Spinal cord (tissue), 10 donors: ENCODE measurements around the gene KCNJ6. TPM values are rescaled to one million over a fixed set of nuclear protein-coding genes. Genes with fewer than 3 reads are reported as not detected.

ENCODE experiments used
- DNase-seq, 6 donors: peaks; one replicate each; pipeline versions ENCODE4 v3.0.0 to v3.0.0-alpha.2; 2013 to 2015; ENCODE audit warnings: low spot score in 6 of 6, low read depth in 4 of 6
- H3K27ac ChIP-seq: one replicate; pipeline ENCODE4 v1.5.1; 2013; ENCODE audit warnings: low read depth, low read length, control low read depth
- H3K27me3 ChIP-seq: one replicate; pipeline ENCODE4 v1.6.1; 2013; ENCODE audit warnings: low read length; ENCODE audit not compliant: control insufficient read depth, insufficient read depth
- H3K36me3 ChIP-seq: one replicate; pipeline ENCODE4 v1.6.1; 2013; ENCODE audit warnings: low read length; ENCODE audit not compliant: control insufficient read depth, insufficient read depth
- H3K4me1 ChIP-seq: one replicate; pipeline ENCODE4 v1.6.1; 2013; ENCODE audit warnings: low read length; ENCODE audit not compliant: control insufficient read depth, insufficient read depth
- H3K4me3 ChIP-seq: one replicate; pipeline ENCODE4 v1.5.1; 2013; ENCODE audit warnings: low read depth, low read length, control low read depth
- H3K9me3 ChIP-seq: one replicate; pipeline ENCODE4 v1.6.1; 2013; ENCODE audit warnings: low read length; ENCODE audit not compliant: control insufficient read depth, insufficient read depth
- WGBS: methylation state at CpG from one replicate; pipeline ENCODE4 v1.1.5; 2013; ENCODE audit warnings: missing lambda C conversion rate; ENCODE audit not compliant: insufficient coverage; 5-methylcytosine and 5-hydroxymethylcytosine counted together
- polyA plus RNA-seq, 2 donors: library from polyadenylated mRNA; unstranded; fragments of 120-200 nt; gene quantifications; one replicate each; pipeline ENCODE4 v1.2.1, GENCODE V29; 2013; ENCODE audit not compliant: insufficient read length in 2 of 2
- total RNA-seq, 2 donors: library from RNA; depleted of rRNA in 1 of 2; stranded (reverse); fragments of 120-200 nt in 1 of 2; fragments of >200 nt in 1 of 2; gene quantifications; one replicate each; pipeline versions ENCODE4 v1.2.3 to v1.2.4, GENCODE V29; 2013 to 2014
- donor health status: healthy.

Gene KCNJ6
- total and polyA plus RNA-seq, 4 donors = 4.1 to 8.7 (median 4.8) TPM

GRCh38 chr21:37746849-37747248, 169.4 kb downstream of the KCNJ6 start:
- H3K36me3 ChIP-seq = no peaks in the 10 kb centered on the region
- no peaks in the 10 kb centered on the region for H3K4me1 ChIP-seq
- H3K27me3 ChIP-seq = no peaks in the 10 kb centered on the region
- 100% methylated on average over 1 of the region's 2 CpGs for WGBS
- no peak for DNase-seq
- no peaks in the 10 kb centered on the region for H3K9me3 ChIP-seq
- H3K27ac ChIP-seq = no peak overlapping the region
- H3K4me3 ChIP-seq = no peak overlapping the region

- no peak overlapping the region for H3K27ac ChIP-seq
- H3K4me3 ChIP-seq = no peak overlapping the region
- H3K9me3 ChIP-seq = no peaks in the 10 kb centered on the region
- WGBS = 94% methylated on average over 2 of the region's 2 CpGs
- H3K36me3 ChIP-seq = no peaks in the 10 kb centered on the region
- no peaks in the 10 kb centered on the region for H3K27me3 ChIP-seq
- no peaks in the 10 kb centered on the region for H3K4me1 ChIP-seq
- no peak for DNase-seq
Observed at GRCh38 chr21:37744551-37744950, 171.7 kb downstream of the KCNJ6 start.

GRCh38 chr21:37742532-37742931, 173.7 kb downstream of the KCNJ6 start:
- DNase-seq = no peak
- H3K27me3 ChIP-seq = no peaks in the 10 kb centered on the region
- WGBS = 92% methylated on average over 1 of the region's 1 CpG
- H3K4me3 ChIP-seq = no peak overlapping the region
- H3K9me3 ChIP-seq = no peaks in the 10 kb centered on the region
- no peak overlapping the region for H3K27ac ChIP-seq
- no peaks in the 10 kb centered on the region for H3K4me1 ChIP-seq
- H3K36me3 ChIP-seq = no peaks in the 10 kb centered on the region

- Histone ChIP-seq H3K27ac (no peak overlapping the region), H3K9me3 (no peaks in the 10 kb centered on the region), H3K27me3 (no peaks in the 10 kb centered on the region), H3K4me3 (no peak overlapping the region), H3K4me1 (no peaks in the 10 kb centered on the region), H3K36me3 (no peaks in the 10 kb centered on the region)
- DNase-seq = no peak
Observed at GRCh38 chr21:37742115-37742514, 174.1 kb downstream of the KCNJ6 start.

DNA sequence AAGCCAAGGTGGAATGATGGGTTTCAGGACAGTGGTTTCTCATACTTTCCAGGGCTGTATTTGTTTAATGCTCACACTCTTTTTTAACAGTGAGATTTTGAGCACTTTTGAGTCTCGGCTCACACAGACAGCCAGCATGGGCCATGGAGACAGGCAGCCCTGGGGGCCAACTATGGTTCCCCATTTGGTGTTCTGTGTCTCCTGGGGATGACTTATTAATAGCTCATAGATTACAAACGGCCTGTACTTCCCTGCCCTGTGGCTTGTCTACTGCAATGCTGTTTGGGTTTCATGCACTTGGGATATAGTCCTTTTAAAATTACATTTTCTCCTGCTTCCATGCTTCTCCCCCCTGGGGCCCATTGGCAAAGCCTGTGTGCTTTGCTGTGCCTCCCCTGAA, 178.3 kb downstream of the KCNJ6 start:
- Histone ChIP-seq H3K9me3 (no peaks in the 10 kb centered on the region), H3K4me1 (no peaks in the 10 kb centered on the region)
- WGBS = 80% methylated on average over 2 of the region's 2 CpGs

GRCh38 chr21:37737507-37737906, 178.8 kb downstream of the KCNJ6 start:
- no peak for DNase-seq
- Histone ChIP-seq H3K27me3 (no peaks in the 10 kb centered on the region), H3K4me3 (no peak overlapping the region), H3K4me1 (no peaks in the 10 kb centered on the region), H3K36me3 (no peaks in the 10 kb centered on the region), H3K9me3 (no peaks in the 10 kb centered on the region), H3K27ac (no peak overlapping the region)
- 68% methylated on average over 3 of the region's 4 CpGs for WGBS

More for the DNA sequence above, 178.3 kb downstream of the KCNJ6 start:
- H3K27ac ChIP-seq = no peak overlapping the region
- no peaks in the 10 kb centered on the region for H3K27me3 ChIP-seq
- H3K36me3 ChIP-seq = no peaks in the 10 kb centered on the region
- no peak overlapping the region for H3K4me3 ChIP-seq
- DNase-seq = peak in 1 of 6 donors; percentile 27

DNA sequence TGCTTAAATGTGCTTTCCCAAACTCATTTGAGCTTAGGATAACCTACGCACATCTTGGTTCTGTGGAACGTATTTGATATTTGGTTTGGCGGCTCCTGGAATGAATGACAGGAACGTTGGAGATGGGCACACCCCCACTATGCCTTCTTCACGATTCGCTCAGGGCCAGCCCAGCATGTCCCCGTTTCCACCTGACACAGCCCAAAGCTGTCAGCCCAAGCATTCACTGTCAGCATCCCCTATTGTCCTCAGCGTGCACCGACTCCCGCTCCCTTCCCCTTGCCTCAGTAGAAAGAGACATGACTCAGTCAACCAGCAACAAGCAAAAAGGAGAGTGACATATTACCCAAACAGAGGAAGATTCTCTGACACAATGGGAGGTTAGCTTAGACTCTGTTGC, 181.4 kb downstream of the KCNJ6 start:
- WGBS = 92% methylated on average over 8 of the region's 10 CpGs

GRCh38 chr21:37732927-37733326, 183.3 kb downstream of the KCNJ6 start:
- WGBS = 53% methylated on average over 2 of the region's 4 CpGs
- H3K27me3 ChIP-seq = no peaks in the 10 kb centered on the region
- H3K4me1 ChIP-seq = no peaks in the 10 kb centered on the region
- no peaks in the 10 kb centered on the region for H3K36me3 ChIP-seq
- H3K4me3 ChIP-seq = no peak overlapping the region
- no peaks in the 10 kb centered on the region for H3K9me3 ChIP-seq
- no peak overlapping the region for H3K27ac ChIP-seq
- DNase-seq = peak in 1 of 6 donors; percentile 23

More for the DNA sequence above, 181.4 kb downstream of the KCNJ6 start:
- Histone ChIP-seq H3K9me3 (no peaks in the 10 kb centered on the region), H3K4me3 (no peak overlapping the region), H3K27ac (no peak overlapping the region), H3K36me3 (no peaks in the 10 kb centered on the region), H3K4me1 (no peaks in the 10 kb centered on the region), H3K27me3 (no peaks in the 10 kb centered on the region)
- no peak for DNase-seq

GRCh38 chr21:37724201-37724600, 192.1 kb downstream of the KCNJ6 start:
- DNase-seq = no peak
- no peak overlapping the region for H3K27ac ChIP-seq

GRCh38 chr21:37717534-37717933, 198.7 kb downstream of the KCNJ6 start:
- Histone ChIP-seq H3K9me3 (no peaks in the 10 kb centered on the region), H3K36me3 (no peaks in the 10 kb centered on the region), H3K27ac (no peak overlapping the region), H3K4me3 (no peak overlapping the region), H3K27me3 (no peaks in the 10 kb centered on the region), H3K4me1 (no peaks in the 10 kb centered on the region)
- DNase-seq = no peak
- WGBS = 96% methylated on average over 3 of the region's 4 CpGs

More at GRCh38 chr21:37724201-37724600, 192.1 kb downstream of the KCNJ6 start:
- H3K4me1 ChIP-seq = no peaks in the 10 kb centered on the region
- no peak overlapping the region for H3K4me3 ChIP-seq
- H3K9me3 ChIP-seq = no peaks in the 10 kb centered on the region
- no peaks in the 10 kb centered on the region for H3K36me3 ChIP-seq
- WGBS = 97% methylated on average over 5 of the region's 6 CpGs
- no peaks in the 10 kb centered on the region for H3K27me3 ChIP-seq
